Neuronal stem cell (in vitro differentiated cells): ENCODE results near the gene FAR2.

Source experiments
- DNase-seq: peaks from one replicate; pipeline ENCODE4 v3.0.0-alpha.2; 2013; ENCODE audit warnings: low spot score
- H2AFZ ChIP-seq: one replicate; pipeline ENCODE4 v1.6.1; 2013; ENCODE audit warnings: mild to moderate bottlenecking, low read length, inconsistent platforms
- H2AK5ac ChIP-seq: 2 replicates; pipeline ENCODE4 v1.6.1; 2013; ENCODE audit warnings: low read depth, mild to moderate bottlenecking, inconsistent platforms, low read length, moderate library complexity, mixed read lengths
- H2BK120ac ChIP-seq: 2 replicates; pipeline ENCODE4 v1.6.1; 2013; ENCODE audit warnings: low read depth, mild to moderate bottlenecking, inconsistent platforms, low read length, moderate library complexity, mixed read lengths
- H2BK12ac ChIP-seq: one replicate; pipeline ENCODE4 v1.6.1; 2013; ENCODE audit warnings: low read length, inconsistent platforms
- H2BK15ac ChIP-seq: 2 replicates; pipeline ENCODE4 v1.6.1; 2013; ENCODE audit warnings: mild to moderate bottlenecking, low read length, inconsistent platforms, mixed read lengths
- H2BK5ac ChIP-seq: one replicate; pipeline ENCODE4 v1.6.1; 2013; ENCODE audit warnings: inconsistent platforms, mild to moderate bottlenecking, low read length, moderate library complexity
- H3K14ac ChIP-seq: one replicate; pipeline ENCODE4 v1.6.1; 2013; ENCODE audit warnings: low read length, inconsistent platforms
- H3K18ac ChIP-seq: 2 replicates; pipeline ENCODE4 v1.6.1; 2013; ENCODE audit warnings: low read length, inconsistent platforms
- H3K23ac ChIP-seq: 2 replicates; pipeline ENCODE4 v1.6.1; 2013; ENCODE audit warnings: low read depth, mild to moderate bottlenecking, mixed read lengths, low read length, inconsistent platforms; ENCODE audit not compliant: poor library complexity
- H3K27ac ChIP-seq: replicated peaks from 3 replicates; pipeline ENCODE4 v1.5.1; 2013; ENCODE audit warnings: low read length, inconsistent platforms
- H3K27me3 ChIP-seq, 3 experiments: 2 replicates each; pipeline ENCODE4 v1.6.1; 2013; ENCODE audit warnings: low read length in 3 of 3, mild to moderate bottlenecking in 2 of 3, inconsistent platforms in 1 of 3, low read depth in 1 of 3, mixed read lengths in 1 of 3, moderate library complexity in 1 of 3; ENCODE audit not compliant: control insufficient read depth in 3 of 3, insufficient read depth in 3 of 3
- H3K36me3 ChIP-seq, 2 donors: replicated peaks in 1 of 2; 2 replicates each; pipeline ENCODE4 v1.6.1; 2013; ENCODE audit warnings: low read length in 2 of 2; ENCODE audit not compliant: control insufficient read depth in 2 of 2, insufficient read depth in 2 of 2
- H3K4ac ChIP-seq: 2 replicates; pipeline ENCODE4 v1.6.1; 2013; ENCODE audit warnings: inconsistent platforms, mild to moderate bottlenecking, low read length, moderate library complexity
- H3K4me1 ChIP-seq, 2 donors: 1 replicate in 1 of 2; 2 replicates in 1 of 2; pipeline ENCODE4 v1.6.1; 2013; ENCODE audit warnings: low read length in 2 of 2, low read depth in 1 of 2; ENCODE audit not compliant: control insufficient read depth in 2 of 2, insufficient read depth in 1 of 2
- H3K4me2 ChIP-seq: one replicate; pipeline ENCODE4 v1.6.1; 2013; ENCODE audit warnings: mild to moderate bottlenecking, low read length, inconsistent platforms; ENCODE audit not compliant: insufficient read depth, poor library complexity, severe bottlenecking
- H3K4me3 ChIP-seq, 2 donors: 2 replicates each; pipeline ENCODE4 v1.5.1; 2013; ENCODE audit warnings: low read length in 2 of 2, mild to moderate bottlenecking in 2 of 2, inconsistent platforms in 1 of 2, moderate library complexity in 1 of 2
- H3K79me1 ChIP-seq: one replicate; pipeline ENCODE4 v1.6.1; 2013; ENCODE audit warnings: low read depth, mild to moderate bottlenecking, inconsistent platforms, low read length, moderate library complexity
- H3K9ac ChIP-seq: one replicate; pipeline ENCODE4 v1.6.1; 2013; ENCODE audit warnings: mild to moderate bottlenecking, low read depth, low read length, inconsistent platforms; ENCODE audit not compliant: poor library complexity
- H3K9me3 ChIP-seq, 2 donors: replicated peaks in 1 of 2; 2 replicates each; pipeline versions ENCODE3 to v1.6.1; 2013; ENCODE audit warnings: low read length in 2 of 2, mild to moderate bottlenecking in 2 of 2, inconsistent platforms in 1 of 2, low read depth in 1 of 2, mixed read lengths in 1 of 2, moderate library complexity in 1 of 2; ENCODE audit not compliant: control insufficient read depth in 2 of 2, insufficient read depth in 1 of 2
- H4K8ac ChIP-seq: one replicate; pipeline ENCODE4 v1.6.1; 2013; ENCODE audit warnings: low read depth, mild to moderate bottlenecking, inconsistent platforms, low read length, moderate library complexity
- H4K91ac ChIP-seq: one replicate; pipeline ENCODE4 v1.6.1; 2013; ENCODE audit warnings: low read length, low read depth, mild to moderate bottlenecking, inconsistent platforms; ENCODE audit not compliant: poor library complexity
- WGBS, 2 donors: extraction: QIAGEN DNeasy Blood & Tissue Kit; methylation state at CpG; one replicate each; pipeline ENCODE4 v1.1.7; 2013; ENCODE audit warnings: missing lambda C conversion rate in 2 of 2, mixed read lengths in 1 of 2; ENCODE audit not compliant: insufficient read length in 2 of 2, insufficient replicate concordance in 1 of 2; ENCODE audit errors: extremely low coverage in 2 of 2; 5-methylcytosine and 5-hydroxymethylcytosine counted together

FAR2 gene

DNA sequence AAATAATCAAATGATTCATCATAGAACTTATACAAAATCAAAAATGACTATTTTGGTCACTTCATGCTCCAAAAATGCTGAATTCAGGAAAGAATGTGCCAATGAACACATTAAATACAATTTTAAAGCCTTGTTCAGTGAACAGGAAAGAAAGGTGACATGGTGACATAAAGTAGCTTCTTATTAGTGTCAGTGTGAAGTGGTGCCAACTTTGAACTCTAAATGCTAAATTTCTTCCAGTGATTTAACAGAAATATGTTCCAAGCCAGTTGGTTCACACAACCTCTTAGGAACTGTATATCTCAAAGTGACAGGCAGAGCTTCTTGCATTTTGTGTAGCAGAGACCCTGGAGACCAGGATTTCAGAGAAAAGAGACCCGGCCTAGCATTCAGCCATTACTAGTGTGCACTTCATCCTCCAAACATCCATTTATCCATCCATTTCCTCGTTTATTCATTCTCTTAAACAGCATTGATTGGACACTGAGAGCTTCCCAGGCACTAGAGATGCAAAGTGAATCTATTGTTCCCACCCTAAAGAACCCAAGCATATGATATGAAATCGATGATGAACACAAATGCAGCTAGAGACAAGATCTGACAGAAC, 95.2 kb downstream of the FAR2 start:
- H3K18ac ChIP-seq, result no peak overlapping the region
- no peak overlapping the region for H4K91ac ChIP-seq
- H3K27me3 ChIP-seq, result no peaks in the 10 kb centered on the region
- H4K8ac ChIP-seq, result no peak overlapping the region
- H3K4me2 ChIP-seq, result no peak overlapping the region
- no peak overlapping the region for H2AFZ ChIP-seq
- no peak overlapping the region for H2BK12ac ChIP-seq
- H3K27ac ChIP-seq, result no peak overlapping the region
- H3K14ac ChIP-seq, result no peak overlapping the region
- peaks cover 0 to 6% of the 10 kb centered on the region in 2 donors for H3K4me1 ChIP-seq
- no peak overlapping the region for H2BK120ac ChIP-seq
- H3K79me1 ChIP-seq, result no peaks in the 10 kb centered on the region
- H3K9me3 ChIP-seq, result no peaks in the 10 kb centered on the region
- no peak for DNase-seq
- H3K9ac ChIP-seq, result no peak overlapping the region
- H3K23ac ChIP-seq, result no peak overlapping the region
- no peaks in the 10 kb centered on the region for H3K36me3 ChIP-seq
- 100% methylated on average over 1 of the region's 3 CpGs; no CpG with 5 or more reads in 1 of the 2 donors for WGBS, 2 donors
- H2BK5ac ChIP-seq, result no peak overlapping the region
- no peak overlapping the region for H2AK5ac ChIP-seq
- no peak overlapping the region for H3K4ac ChIP-seq
- H2BK15ac ChIP-seq, result no peak overlapping the region
- H3K4me3 ChIP-seq, result no peak overlapping the region

DNA sequence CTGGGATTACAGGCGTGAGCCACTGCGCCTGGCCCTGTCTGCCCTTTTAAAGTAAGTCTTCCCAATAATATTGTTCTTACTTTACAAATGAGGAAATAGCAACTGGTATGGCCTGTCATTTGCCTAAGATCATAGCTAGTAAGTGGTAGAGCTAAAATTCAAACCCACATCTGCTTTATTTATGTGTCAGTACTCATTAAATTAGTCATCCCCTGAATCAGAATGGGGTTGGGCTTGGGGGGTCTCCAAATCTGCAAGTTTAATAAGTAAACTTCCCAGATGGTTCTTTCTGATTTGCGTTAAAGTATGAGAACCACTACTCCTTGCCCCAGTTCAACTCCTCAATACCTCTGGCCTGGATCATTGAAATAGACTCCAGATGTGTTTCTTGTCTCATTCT, 96.2 kb downstream of the FAR2 start:
- Histone ChIP-seq H4K8ac (no peak overlapping the region), H3K4ac (no peak overlapping the region), H2BK15ac (no peak overlapping the region), H2BK120ac (no peak overlapping the region), H3K9me3 (no peaks in the 10 kb centered on the region), H2BK5ac (no peak overlapping the region), H3K79me1 (no peaks in the 10 kb centered on the region), H3K4me2 (no peak overlapping the region), H4K91ac (no peak overlapping the region), H3K23ac (no peak overlapping the region), H3K4me1 (peaks cover 0 to 6% of the 10 kb centered on the region in 2 donors), H3K27me3 (no peaks in the 10 kb centered on the region), H3K27ac (no peak overlapping the region), H3K36me3 (no peaks in the 10 kb centered on the region), H3K4me3 (no peak overlapping the region), H3K18ac (no peak overlapping the region), H3K9ac (no peak overlapping the region), H3K14ac (no peak overlapping the region), H2BK12ac (no peak overlapping the region), H2AK5ac (no peak overlapping the region), H2AFZ (no peak overlapping the region)
- no CpG with 5 or more reads among the region's 3 CpGs for WGBS, 2 donors
- no peak for DNase-seq

DNA sequence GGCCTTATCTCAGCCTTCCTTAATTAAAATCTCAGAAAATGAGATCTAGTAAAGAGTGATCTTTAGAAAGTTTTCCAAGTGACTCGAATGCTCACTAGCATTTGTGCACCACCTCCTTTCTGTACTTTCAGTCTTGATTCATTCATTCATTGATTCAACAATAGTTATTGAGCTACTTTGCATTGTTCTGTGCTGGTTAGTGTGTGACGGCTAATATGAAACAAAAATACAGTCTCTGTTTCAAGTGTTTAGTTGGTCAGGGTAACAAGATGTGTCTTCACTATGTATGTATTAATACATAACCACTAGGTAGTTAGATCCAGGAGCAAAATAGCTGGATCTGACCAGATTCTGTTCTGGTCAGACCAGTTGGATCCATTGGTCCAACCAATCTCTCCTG, 100.9 kb downstream of the FAR2 start:
- no peak overlapping the region for H3K4me3 ChIP-seq
- no peaks in the 10 kb centered on the region for H3K4me1 ChIP-seq
- H3K36me3 ChIP-seq, result no peaks in the 10 kb centered on the region
- no peak overlapping the region for H2BK120ac ChIP-seq
- H3K27me3 ChIP-seq, result no peaks in the 10 kb centered on the region
- H4K91ac ChIP-seq, result no peak overlapping the region
- no peak overlapping the region for H3K14ac ChIP-seq
- H2AFZ ChIP-seq, result no peak overlapping the region
- no peaks in the 10 kb centered on the region for H3K9me3 ChIP-seq
- no peak overlapping the region for H3K9ac ChIP-seq
- H3K79me1 ChIP-seq, result no peaks in the 10 kb centered on the region
- no peak overlapping the region for H2BK12ac ChIP-seq
- no peak overlapping the region for H3K27ac ChIP-seq
- H2BK5ac ChIP-seq, result no peak overlapping the region
- no peak overlapping the region for H3K18ac ChIP-seq
- no peak overlapping the region for H4K8ac ChIP-seq
- no peak overlapping the region for H3K4ac ChIP-seq
- H3K23ac ChIP-seq, result no peak overlapping the region
- DNase-seq, result no peak
- H2AK5ac ChIP-seq, result no peak overlapping the region
- no CpG with 5 or more reads among the region's 2 CpGs for WGBS, 2 donors
- H3K4me2 ChIP-seq, result no peak overlapping the region
- no peak overlapping the region for H2BK15ac ChIP-seq

DNA sequence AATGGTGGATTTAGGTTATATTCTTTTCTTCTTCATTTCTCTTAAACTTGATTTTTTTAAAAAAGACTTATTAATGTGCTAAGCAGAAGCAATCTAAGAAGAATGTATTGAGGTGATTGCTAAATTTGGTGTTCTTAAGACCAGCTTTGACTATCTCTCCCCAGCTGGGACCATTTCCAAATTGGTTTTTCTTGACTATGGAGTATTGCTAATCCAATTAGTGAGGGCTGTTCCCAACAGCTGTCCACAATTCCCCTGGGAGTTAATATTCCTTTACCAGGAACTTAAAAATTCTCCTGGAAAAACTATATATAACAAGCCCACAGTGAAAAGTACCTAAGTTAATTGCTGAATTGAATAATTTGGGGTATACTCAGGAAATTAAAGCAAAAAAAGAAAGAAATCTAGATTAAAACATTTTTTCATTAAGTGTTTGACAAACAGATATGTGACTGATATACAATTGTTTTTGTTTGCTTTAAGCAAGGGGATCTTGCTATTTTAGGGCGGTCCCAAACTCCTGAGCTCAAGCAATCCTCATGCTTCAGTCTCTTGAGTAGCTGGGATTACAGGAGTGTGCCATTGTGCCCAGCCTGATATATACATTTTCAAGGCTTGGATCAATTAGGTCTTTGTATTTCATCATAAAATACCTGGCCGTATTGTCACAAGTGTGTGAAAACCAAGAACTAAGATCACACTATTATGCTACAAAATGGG, 105.0 kb downstream of the FAR2 start:
- Histone ChIP-seq H2BK5ac (no peak overlapping the region), H3K36me3 (no peaks in the 10 kb centered on the region), H2AK5ac (no peak overlapping the region), H3K18ac (no peak overlapping the region), H3K4me1 (no peaks in the 10 kb centered on the region), H4K91ac (no peak overlapping the region), H3K14ac (no peak overlapping the region), H3K4me2 (no peak overlapping the region), H3K23ac (no peak overlapping the region), H2BK15ac (no peak overlapping the region), H3K9ac (no peak overlapping the region), H4K8ac (no peak overlapping the region), H3K4me3 (no peak overlapping the region), H3K4ac (no peak overlapping the region), H2AFZ (no peak overlapping the region), H3K27ac (no peak overlapping the region), H3K79me1 (no peaks in the 10 kb centered on the region), H2BK120ac (no peak overlapping the region), H3K27me3 (no peaks in the 10 kb centered on the region), H2BK12ac (no peak overlapping the region), H3K9me3 (no peaks in the 10 kb centered on the region)
- no CpG with 5 or more reads among the region's 2 CpGs for WGBS, 2 donors
- no peak for DNase-seq
